Gastrocnemius medialis (tissue), 4 donors: Measurements from ENCODE around the gene DRP2. TPM values are rescaled to one million over a fixed set of nuclear protein-coding genes. Genes with fewer than 3 reads are reported as not detected.
A peak's percentile ranks its signal among the peaks of the same experiment; 100 is the strongest.

Experiments
- ATAC-seq, 2 donors: fragments of 150-250 bp; one replicate each; pipeline ENCODE4 v1.9.1; 2016
- DNase-seq, 2 donors: peaks; one replicate each; pipeline ENCODE4 v3.0.0-alpha.2; 2019
- H3K27ac ChIP-seq, 4 donors: fragments of 200-600 bp; sonication (generic); 1 replicate in 1 of 4; 2 replicates in 3 of 4; pipeline ENCODE4 v1.5.1; 2016 to 2018; ENCODE audit warnings: mild to moderate bottlenecking in 2 of 4, moderate library complexity in 1 of 4
- H3K27me3 ChIP-seq, 3 donors: fragments of 200-600 bp; sonication (generic) in 2 of 3; 1 replicate in 1 of 3; 2 replicates in 2 of 3; pipeline versions ENCODE4 v1.5.1 to v1.6.0; 2016 to 2019; ENCODE audit warnings: mild to moderate bottlenecking in 1 of 3, moderate library complexity in 1 of 3
- H3K36me3 ChIP-seq, 2 donors: fragments of 200-600 bp; sonication (generic) in 1 of 2; one replicate each; pipeline ENCODE4 v1.5.1; 2017 to 2018
- H3K4me1 ChIP-seq, 2 donors: fragments of 200-600 bp; sonication (generic) in 1 of 2; one replicate each; pipeline ENCODE4 v1.5.1; 2016 to 2017; ENCODE audit warnings: mild to moderate bottlenecking in 2 of 2
- H3K4me3 ChIP-seq, 4 donors: fragments of 200-600 bp; sonication (generic) in 3 of 4; 1 replicate in 1 of 4; 2 replicates in 3 of 4; pipeline ENCODE4 v1.5.1; 2016 to 2019; ENCODE audit warnings: mild to moderate bottlenecking in 2 of 4
- H3K9me3 ChIP-seq, 3 donors: fragments of 200-600 bp; sonication (generic) in 2 of 3; 1 replicate in 1 of 3; 2 replicates in 2 of 3; pipeline ENCODE4 v1.5.1; 2016 to 2019
- CTCF ChIP-seq, 5 experiments: fragments of 450-650 bp in 3 of 5; fragments of 200-600 bp in 2 of 5; sonication (generic) in 2 of 5; IDR thresholded peaks in 4 of 5; conservative IDR thresholded peaks in 1 of 5; 1 replicate in 4 of 5; 2 replicates in 1 of 5; pipeline ENCODE4 v1.5.1; 2016 to 2019; ENCODE audit warnings: antibody characterized with exemption in 5 of 5, mild to moderate bottlenecking in 3 of 5, moderate library complexity in 3 of 5
- POLR2A ChIP-seq, 2 donors: fragments of 450-650 bp; IDR thresholded peaks; one replicate each; pipeline ENCODE4 v1.6.1; 2017; ENCODE audit warnings: antibody characterized with exemption in 2 of 2, mild to moderate bottlenecking in 2 of 2, moderate library complexity in 2 of 2
- in situ Hi-C, 4 donors: fragments of 200-750 bp; cut with MboI; loops; one replicate each; pipeline versions ENCODE4 v1.15.0 to v1.8.0; 2017; ENCODE audit warnings: low sequenced_read_pairs in 4 of 4
- intact Hi-C: fragments of 100-400 bp; cut with DNase I; formaldehyde crosslinking; loops from one replicate; pipeline ENCODE4 v1.15.1; 2023; ENCODE audit warnings: low total_unique reads
- total RNA-seq, 4 donors: library from RNA; depleted of rRNA; stranded (reverse); fragments of >200 nt; gene quantifications; one replicate each; pipeline versions ENCODE4 v1.1.0 to v1.2.3, GENCODE V29; 2016

DRP2 gene
- total RNA-seq, 4 donors from 2014 or later: 0.10 to 0.11 TPM; not detected in 2

GRCh38 chrX:101206471-101206870, 13.1 kb upstream of the DRP2 start:
- Histone ChIP-seq H3K4me3 (no peak overlapping the region), H3K4me1 (no peaks in the 10 kb centered on the region), H3K27me3 (no peaks in the 10 kb centered on the region), H3K9me3 (no peaks in the 10 kb centered on the region), H3K36me3 (no peaks in the 10 kb centered on the region), H3K27ac (no peak overlapping the region)
- ATAC-seq (no peak), DNase-seq (no peak)
- TF ChIP-seq POLR2A (IDR thresholded peaks at IDR 0.05): no peak
- peak in 1 of 5 experiments; percentile 12 for TF ChIP-seq CTCF (IDR thresholded peaks at IDR 0.05 in 4 of 5, conservative IDR thresholded peaks at IDR 0.05 in 1 of 5)
- in situ Hi-C loops: no loop called here
- intact Hi-C loops: no loop called here

- no peak overlapping the region for H3K4me3 ChIP-seq
- DNase-seq (no peak), ATAC-seq (no peak)
- no peak overlapping the region for H3K27ac ChIP-seq
- no peaks in the 10 kb centered on the region for H3K9me3 ChIP-seq
- H3K4me1 ChIP-seq: no peaks in the 10 kb centered on the region
- in situ Hi-C loops: no loop called here
- no peak for TF ChIP-seq POLR2A (IDR thresholded peaks at IDR 0.05)
- no peaks in the 10 kb centered on the region for H3K27me3 ChIP-seq
- H3K36me3 ChIP-seq: no peaks in the 10 kb centered on the region
- intact Hi-C loops: no loop called here
Observed at GRCh38 chrX:101208152-101208905, 11.3 kb upstream of the DRP2 start.

- in situ Hi-C loops (no loop called here), intact Hi-C loops (no loop called here)
- no peaks in the 10 kb centered on the region for H3K9me3 ChIP-seq
- no peaks in the 10 kb centered on the region for H3K27me3 ChIP-seq
- no peak for DNase-seq
- TF ChIP-seq CTCF (IDR thresholded peaks at IDR 0.05 in 4 of 5, conservative IDR thresholded peaks at IDR 0.05 in 1 of 5) (no peak), POLR2A (IDR thresholded peaks at IDR 0.05) (no peak)
- no peak overlapping the region for H3K27ac ChIP-seq
- H3K4me1 ChIP-seq: no peaks in the 10 kb centered on the region
- H3K36me3 ChIP-seq: no peaks in the 10 kb centered on the region
- no peak for ATAC-seq
- H3K4me3 ChIP-seq: no peak overlapping the region
Observed at GRCh38 chrX:101210630-101211029, 9.0 kb upstream of the DRP2 start.

- intact Hi-C loops (no loop called here), in situ Hi-C loops (no loop called here)
- Histone ChIP-seq H3K4me3 (no peak overlapping the region), H3K27me3 (no peaks in the 10 kb centered on the region), H3K4me1 (no peaks in the 10 kb centered on the region), H3K9me3 (no peaks in the 10 kb centered on the region), H3K27ac (no peak overlapping the region), H3K36me3 (no peaks in the 10 kb centered on the region)
- ATAC-seq: no peak
- no peak for TF ChIP-seq POLR2A (IDR thresholded peaks at IDR 0.05)
- TF ChIP-seq CTCF (IDR thresholded peaks at IDR 0.05 in 4 of 5, conservative IDR thresholded peaks at IDR 0.05 in 1 of 5): no peak
- DNase-seq: no peak
Observed at GRCh38 chrX:101217689-101218088, 1.9 kb upstream of the DRP2 start.

GRCh38 chrX:101219864-101220346, 319 bp downstream of the DRP2 start:
- no peak for ATAC-seq
- intact Hi-C loops (no loop called here), in situ Hi-C loops (no loop called here)

More at GRCh38 chrX:101219864-101220346, 319 bp downstream of the DRP2 start:
- Histone ChIP-seq H3K27ac (no peak overlapping the region), H3K4me3 (no peak overlapping the region), H3K36me3 (no peaks in the 10 kb centered on the region), H3K27me3 (no peaks in the 10 kb centered on the region), H3K4me1 (no peaks in the 10 kb centered on the region), H3K9me3 (no peaks in the 10 kb centered on the region)
- no peak for TF ChIP-seq POLR2A (IDR thresholded peaks at IDR 0.05)
- no peak for TF ChIP-seq CTCF (IDR thresholded peaks at IDR 0.05 in 4 of 5, conservative IDR thresholded peaks at IDR 0.05 in 1 of 5)
- no peak for DNase-seq
